GM12878 (cell line): Measurements from ENCODE around the gene ANXA9.

Experiments used
- CHD4 ChIP-seq: fragments of 200-600 bp; sonication (generic); IDR thresholded peaks from 2 replicates; pipeline ENCODE4 v1.6.1; 2016; ENCODE audit warnings: mild to moderate bottlenecking
- JUND ChIP-seq: IDR thresholded peaks from 2 replicates; pipeline ENCODE4 v1.6.1; 2012; ENCODE audit warnings: low read depth, mild to moderate bottlenecking, low read length, improper control_type of control experiment, moderate library complexity
- SIN3A ChIP-seq: IDR thresholded peaks from 2 replicates; pipeline ENCODE4 v1.6.1; 2012; ENCODE audit warnings: low read depth, low read length, improper control_type of control experiment
- TAF1 ChIP-seq: IDR thresholded peaks from 2 replicates; pipeline ENCODE4 v1.6.1; 2011; ENCODE audit warnings: mild to moderate bottlenecking, low read depth, low read length, borderline replicate concordance
- TF ChIP-seq, protein P1 (sequence below), 3 experiments: IDR thresholded peaks in 2 of 3; conservative IDR thresholded peaks in 1 of 3; 2 replicates each; pipeline ENCODE4 v1.5.1; 2011; ENCODE audit warnings: low read depth in 3 of 3, low read length in 3 of 3, mild to moderate bottlenecking in 3 of 3, control low read depth in 2 of 3, moderate library complexity in 2 of 3, inconsistent platforms in 1 of 3, mixed read lengths in 1 of 3; ENCODE audit not compliant: control insufficient read depth in 2 of 3, insufficient read depth in 1 of 3; ENCODE audit errors: extremely low read depth in 1 of 3

DNA sequence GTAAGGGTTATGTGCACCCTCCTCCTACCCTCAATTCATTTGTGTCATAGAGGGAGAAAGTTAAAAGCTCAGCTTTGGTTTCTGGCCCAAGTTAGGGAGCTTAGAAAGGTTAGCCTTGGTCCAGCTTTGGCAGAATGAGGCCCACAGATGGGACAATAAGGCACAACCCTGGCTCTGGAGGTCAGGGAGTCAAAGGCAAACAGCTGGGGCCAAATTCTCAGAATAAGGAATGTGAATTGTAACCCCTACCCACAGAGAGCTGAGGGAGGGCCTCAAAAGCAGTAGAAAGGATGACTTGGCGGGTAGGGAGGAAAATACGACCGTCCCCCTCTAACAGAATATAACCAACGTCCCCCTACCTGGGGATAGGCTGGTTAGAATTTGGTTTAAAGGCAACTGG is 16.5 kb upstream of the ANXA9 start:
- TF ChIP-seq JUND (no peak), TAF1 (no peak), CHD4 (no peak), SIN3A (no peak)
- TF ChIP-seq, protein P1, sequence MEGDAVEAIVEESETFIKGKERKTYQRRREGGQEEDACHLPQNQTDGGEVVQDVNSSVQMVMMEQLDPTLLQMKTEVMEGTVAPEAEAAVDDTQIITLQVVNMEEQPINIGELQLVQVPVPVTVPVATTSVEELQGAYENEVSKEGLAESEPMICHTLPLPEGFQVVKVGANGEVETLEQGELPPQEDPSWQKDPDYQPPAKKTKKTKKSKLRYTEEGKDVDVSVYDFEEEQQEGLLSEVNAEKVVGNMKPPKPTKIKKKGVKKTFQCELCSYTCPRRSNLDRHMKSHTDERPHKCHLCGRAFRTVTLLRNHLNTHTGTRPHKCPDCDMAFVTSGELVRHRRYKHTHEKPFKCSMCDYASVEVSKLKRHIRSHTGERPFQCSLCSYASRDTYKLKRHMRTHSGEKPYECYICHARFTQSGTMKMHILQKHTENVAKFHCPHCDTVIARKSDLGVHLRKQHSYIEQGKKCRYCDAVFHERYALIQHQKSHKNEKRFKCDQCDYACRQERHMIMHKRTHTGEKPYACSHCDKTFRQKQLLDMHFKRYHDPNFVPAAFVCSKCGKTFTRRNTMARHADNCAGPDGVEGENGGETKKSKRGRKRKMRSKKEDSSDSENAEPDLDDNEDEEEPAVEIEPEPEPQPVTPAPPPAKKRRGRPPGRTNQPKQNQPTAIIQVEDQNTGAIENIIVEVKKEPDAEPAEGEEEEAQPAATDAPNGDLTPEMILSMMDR (IDR thresholded peaks at IDR 0.05 in 2 of 3, conservative IDR thresholded peaks at IDR 0.05 in 1 of 3; ENCODE audit: control insufficient read depth in 2 of 3, extremely low read depth in 1 of 3, insufficient read depth in 1 of 3, low read depth in 3 of 3, low read length in 3 of 3): no peak
